IPS-11a (cell line): ENCODE results near the gene WFS1.

Source experiments
- H3K4me3 ChIP-seq: one replicate; pipeline ENCODE4 v1.5.1; 2013; ENCODE audit warnings: low read depth, low read length, control low read depth

The WFS1 gene

GRCh38 chr4:6324461-6324998 lies 54.9 kb downstream of the WFS1 start:
- H3K4me3 ChIP-seq, result no peak overlapping the region

GRCh38 chr4:6324999-6325787 lies 55.5 kb downstream of the WFS1 start:
- no peak overlapping the region for H3K4me3 ChIP-seq

DNA sequence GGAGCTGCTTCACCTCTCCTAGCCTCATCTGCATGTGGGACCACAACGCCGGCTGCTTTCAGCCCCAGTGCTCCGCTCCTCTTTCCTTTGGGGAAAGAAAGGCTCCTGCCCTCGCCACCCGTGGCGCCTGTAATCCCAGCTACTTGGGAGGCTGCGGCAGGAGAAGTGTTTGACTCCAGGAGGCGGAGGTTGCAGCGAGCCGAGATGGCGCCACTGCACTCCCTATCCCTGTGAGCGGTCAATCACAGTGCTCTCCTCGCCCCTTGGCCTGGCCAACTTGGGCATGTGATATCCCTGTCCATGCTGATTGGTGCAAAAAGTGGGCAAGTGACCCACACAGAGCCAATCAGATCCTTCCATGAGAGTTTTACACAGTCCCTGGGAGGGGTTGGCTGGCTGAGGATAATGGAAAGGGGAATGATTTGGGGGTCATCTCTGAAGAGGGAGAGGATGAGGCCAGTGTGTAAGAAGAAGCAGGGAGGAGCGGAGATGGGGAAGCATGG lies 56.2 kb downstream of the WFS1 start:
- no peak overlapping the region for H3K4me3 ChIP-seq

- H3K4me3 ChIP-seq, result no peak overlapping the region
These were observed 56.8 kb downstream of the WFS1 start for GRCh38 chr4:6326312-6327060.

DNA sequence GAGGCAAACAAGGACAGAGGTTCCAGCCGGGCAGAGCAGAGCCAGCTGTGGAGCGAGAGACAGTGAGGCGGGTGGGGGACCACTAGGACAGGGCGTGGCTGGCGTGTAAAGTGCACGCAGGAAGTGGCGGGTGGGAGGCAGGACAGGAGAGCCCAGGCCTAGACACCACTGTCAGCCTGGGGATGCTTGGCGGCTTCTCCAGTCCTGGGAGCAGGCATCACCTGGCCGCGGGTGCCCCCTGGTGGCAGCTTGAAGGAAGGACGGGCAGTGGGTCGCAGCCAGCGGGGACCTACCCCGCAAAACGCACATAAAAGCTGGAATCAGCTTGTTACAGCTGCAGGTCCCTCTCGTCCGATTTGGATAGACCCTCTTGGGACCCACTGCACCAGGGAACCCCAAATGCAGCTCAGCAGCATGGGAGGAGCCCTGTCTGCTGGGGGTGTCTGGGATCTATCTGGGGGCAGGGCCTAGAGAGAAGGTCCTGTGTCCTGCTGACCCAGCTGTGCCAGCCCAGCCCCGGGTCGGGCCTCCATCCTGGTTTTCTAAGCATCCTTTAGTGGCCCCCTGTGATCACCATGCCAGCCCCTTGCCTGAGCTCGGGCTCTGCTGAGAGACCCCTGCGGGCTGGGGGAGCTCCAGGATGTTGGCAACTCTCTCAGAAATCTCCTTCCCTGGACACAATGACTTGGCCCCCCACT lies 57.7 kb downstream of the WFS1 start:
- no peak overlapping the region for H3K4me3 ChIP-seq

DNA sequence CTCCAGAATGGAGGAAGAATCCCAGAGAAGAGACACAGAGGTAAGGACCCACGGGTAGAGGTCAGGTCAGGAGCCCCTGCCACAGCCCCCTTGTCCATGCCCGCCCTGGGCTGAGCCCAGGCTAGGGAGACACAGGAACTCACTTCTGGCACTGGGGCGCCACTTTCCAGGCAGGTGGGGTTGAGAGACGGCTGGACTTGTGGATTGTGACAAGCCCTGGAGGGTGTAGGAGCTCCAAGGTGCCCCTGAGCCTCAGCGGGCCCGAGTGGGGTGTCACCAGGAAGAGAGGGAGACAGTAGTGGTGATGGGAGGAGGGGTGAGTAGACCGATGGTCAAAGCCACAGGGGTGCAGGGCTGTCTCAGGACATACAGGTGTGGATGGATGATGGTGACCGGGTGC lies 58.9 kb downstream of the WFS1 start:
- no peak overlapping the region for H3K4me3 ChIP-seq

GRCh38 chr4:6329478-6330383 lies 60.1 kb downstream of the WFS1 start:
- H3K4me3 ChIP-seq, result no peak overlapping the region

DNA sequence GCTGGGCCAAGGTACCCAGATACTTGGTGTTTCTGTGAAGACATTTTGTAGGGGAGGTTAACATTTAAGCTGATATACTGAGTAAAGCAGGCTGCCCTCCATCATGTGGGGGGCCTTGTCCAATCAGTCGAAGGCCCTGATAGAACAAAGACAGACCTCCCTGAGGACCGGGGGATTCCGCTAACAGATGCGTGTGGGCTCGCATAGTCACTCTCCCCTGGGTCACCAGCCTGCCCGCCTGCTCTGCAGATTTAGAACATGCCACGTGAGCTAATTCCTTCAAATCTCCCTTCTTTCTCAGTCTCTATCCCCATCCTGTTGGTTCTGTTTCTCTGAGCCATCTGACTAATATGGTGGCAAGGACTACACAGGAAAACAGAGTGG lies 60.7 kb downstream of the WFS1 start:
- H3K4me3 ChIP-seq, result no peak overlapping the region

- H3K4me3 ChIP-seq, result no peak overlapping the region
These were observed 61.4 kb downstream of the WFS1 start for GRCh38 chr4:6331018-6331417.

DNA sequence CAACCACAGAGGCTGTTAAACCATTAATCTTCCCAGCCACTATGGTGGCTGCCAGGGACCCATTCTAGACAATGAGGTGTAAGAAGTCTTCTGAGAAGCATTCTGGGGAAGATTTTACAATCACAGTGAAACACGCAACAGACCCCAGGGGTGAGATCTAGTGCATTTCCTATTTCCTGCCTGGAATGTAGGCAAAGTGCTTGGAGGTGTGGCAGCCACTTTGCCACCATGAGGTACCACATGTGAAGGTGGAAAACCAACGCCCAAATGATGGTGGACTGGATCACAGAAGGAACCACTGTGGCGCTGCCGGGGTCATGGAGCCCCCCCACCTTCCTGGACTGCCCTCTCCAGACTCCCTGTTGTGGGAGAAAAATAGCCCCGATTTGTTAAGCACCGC lies 61.8 kb downstream of the WFS1 start:
- no peak overlapping the region for H3K4me3 ChIP-seq

- H3K4me3 ChIP-seq, result no peak overlapping the region
These were observed 62.5 kb downstream of the WFS1 start for GRCh38 chr4:6332042-6332668.

DNA sequence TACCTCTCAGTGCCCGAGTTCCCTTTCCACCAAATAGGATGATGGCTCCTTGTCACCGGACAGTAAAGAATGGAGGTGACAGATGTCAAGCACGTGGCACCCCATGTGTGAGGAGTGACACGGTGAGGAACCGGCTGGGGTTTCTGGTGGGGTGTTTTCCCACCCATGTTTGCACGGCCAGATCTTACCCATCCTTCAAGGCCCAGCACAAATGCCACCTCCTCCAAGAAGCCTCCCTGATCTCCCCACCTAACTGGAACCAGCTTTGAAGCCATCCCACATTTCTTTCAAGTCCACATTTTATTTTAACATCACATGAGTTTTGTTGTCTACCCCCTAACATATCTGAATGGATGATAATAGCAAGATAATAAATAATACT lies 63.0 kb downstream of the WFS1 start:
- H3K4me3 ChIP-seq, result no peak overlapping the region

GRCh38 chr4:6333301-6334202 lies 63.9 kb downstream of the WFS1 start:
- H3K4me3 ChIP-seq, result no peak overlapping the region

DNA sequence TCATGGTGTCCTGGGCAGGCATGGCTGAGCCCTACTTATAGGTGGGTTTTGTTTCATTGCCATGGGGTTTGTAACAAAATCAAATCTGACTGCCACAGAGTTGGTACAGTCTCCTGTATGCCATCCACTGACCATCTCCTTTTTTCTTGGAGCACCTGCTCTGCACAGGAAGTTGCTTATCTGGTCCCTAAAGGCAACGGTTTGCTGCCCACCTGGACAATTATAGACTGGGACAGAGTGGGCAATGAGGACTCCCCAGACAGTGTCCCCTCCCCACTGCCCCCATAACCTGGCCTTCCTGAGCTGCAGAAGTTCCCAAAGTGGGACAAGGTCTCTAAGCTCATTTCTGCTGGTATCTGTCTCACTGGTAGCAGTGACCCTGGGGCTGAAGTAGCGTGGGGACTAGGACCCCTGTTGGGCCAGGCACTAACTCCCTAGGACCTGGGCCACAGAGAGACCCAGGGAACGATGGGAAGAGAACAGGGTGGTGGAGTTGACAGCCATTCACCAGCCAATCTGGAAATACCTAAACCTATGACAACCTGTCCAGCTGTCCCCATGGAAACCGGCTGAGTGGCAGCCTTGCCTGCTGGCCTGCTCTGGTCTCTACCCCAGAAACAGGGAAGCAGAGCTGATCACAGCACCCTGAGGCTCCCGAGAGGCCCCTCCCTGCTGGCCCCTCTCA lies 64.7 kb downstream of the WFS1 start:
- H3K4me3 ChIP-seq, result no peak overlapping the region

DNA sequence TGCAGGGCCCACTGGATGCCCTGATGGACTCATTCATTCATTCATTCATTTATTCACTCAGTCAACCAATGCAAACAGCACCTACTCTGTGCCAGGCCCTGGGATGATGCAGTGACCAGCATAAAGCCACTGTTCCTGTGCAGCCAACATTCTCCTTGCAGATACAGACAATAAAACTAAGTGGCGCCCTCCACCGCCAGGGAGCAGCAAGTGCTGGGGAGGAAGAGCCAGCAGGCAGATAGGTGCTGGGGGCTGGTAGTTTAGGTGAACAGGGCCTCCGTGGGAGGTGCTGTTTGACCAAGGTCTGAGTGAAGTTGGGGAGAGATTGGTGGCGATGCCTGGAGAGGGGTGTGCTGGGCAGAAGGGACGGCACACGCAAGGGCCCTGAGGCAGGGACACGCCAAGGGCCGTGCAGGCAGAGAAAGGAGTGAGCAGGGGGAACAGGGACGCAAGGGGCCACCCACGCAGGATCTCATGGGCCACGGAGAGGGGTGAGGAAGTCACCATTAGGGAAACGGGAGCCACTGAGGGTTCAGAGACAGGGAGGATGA lies 65.5 kb downstream of the WFS1 start:
- H3K4me3 ChIP-seq, result no peak overlapping the region

- no peak overlapping the region for H3K4me3 ChIP-seq
These were observed 66.5 kb downstream of the WFS1 start for GRCh38 chr4:6336166-6336565.

DNA sequence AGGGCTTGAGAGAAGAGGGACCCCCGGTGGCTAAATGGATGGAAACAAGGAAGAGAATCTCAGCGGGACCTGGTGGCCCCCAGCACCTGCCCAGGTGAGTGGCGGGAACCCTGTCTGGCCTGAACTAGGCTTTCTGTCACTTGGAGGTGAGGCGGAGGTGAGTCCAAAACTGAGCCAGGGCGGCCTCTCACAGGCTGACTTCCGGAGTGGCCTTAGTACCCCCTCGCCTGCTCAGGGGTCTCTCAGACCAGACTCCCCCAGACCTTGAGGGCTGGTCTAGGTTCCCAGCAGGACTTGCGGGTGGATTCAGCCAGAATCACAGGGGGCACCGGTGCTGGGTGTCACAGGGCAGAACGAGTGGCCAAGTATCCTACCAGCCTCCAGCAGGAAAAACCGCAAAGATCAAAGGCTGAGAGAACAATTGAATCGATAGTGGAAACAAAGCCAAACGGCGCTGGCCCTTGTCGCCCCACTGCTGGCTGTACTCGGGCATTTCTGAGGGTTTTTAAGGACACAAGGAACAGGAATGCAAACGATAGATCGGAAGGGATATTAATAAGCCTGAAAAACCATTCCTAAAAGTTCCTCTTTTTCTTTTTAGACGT lies 67.8 kb downstream of the WFS1 start:
- H3K4me3 ChIP-seq, result no peak overlapping the region
